Measurements from ENCODE around the gene TOM1.

TOM1 gene

DNA sequence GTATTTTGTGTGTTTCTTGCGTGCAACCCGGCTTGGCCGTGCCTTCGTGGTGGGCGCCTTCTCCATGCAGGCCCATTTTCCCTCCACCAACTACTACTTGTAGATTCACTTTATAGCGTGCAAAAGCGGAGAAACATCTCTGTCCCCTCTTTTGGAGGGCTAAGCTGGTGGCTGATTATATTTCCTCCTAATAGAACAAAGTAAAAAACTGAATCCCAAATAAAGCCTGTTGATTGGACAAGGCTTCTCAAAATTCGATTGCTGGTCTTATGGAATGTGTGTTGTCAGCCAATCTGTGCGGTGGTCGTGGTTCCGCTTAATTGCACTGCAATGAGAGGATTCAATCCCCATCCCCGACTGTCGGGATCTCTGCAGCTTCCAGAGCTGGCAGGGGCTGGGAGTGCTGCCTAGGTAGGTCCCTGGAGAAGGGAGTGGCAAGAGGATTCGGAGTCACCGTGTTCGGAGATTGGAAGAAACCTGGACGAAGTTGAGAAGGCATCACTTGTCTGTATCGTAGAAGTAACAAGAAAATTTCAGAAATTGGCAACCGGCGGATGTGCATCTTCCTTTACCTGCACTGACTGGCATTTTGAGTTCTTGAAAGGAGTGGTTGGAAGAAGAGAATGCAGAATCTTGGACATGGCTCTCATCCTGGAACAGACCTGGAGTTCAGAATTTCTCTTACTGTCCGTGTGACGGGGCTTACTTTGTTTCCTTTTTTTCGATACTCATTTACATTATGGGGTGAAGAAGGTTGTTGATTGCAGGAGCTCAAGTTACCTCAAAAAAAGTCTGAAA lies 41.3 kb upstream of the TOM1 start:
- Histone ChIP-seq H3K27me3 (ENCODE audit: insufficient read depth, low read depth, severe bottlenecking) (no peaks in the 10 kb centered on the region), H3K27ac (peak overlapping the region; percentile 98), H3K36me3 (peaks cover 11% of the 10 kb centered on the region), H3K9me3 (ENCODE audit: severe bottlenecking) (peaks cover 2% of the 10 kb centered on the region), H3K4me3 (ENCODE audit: low read depth, low read length) (peak overlapping the region; percentile 91)
- DNase-seq, result no peak
- TF ChIP-seq, protein P1, sequence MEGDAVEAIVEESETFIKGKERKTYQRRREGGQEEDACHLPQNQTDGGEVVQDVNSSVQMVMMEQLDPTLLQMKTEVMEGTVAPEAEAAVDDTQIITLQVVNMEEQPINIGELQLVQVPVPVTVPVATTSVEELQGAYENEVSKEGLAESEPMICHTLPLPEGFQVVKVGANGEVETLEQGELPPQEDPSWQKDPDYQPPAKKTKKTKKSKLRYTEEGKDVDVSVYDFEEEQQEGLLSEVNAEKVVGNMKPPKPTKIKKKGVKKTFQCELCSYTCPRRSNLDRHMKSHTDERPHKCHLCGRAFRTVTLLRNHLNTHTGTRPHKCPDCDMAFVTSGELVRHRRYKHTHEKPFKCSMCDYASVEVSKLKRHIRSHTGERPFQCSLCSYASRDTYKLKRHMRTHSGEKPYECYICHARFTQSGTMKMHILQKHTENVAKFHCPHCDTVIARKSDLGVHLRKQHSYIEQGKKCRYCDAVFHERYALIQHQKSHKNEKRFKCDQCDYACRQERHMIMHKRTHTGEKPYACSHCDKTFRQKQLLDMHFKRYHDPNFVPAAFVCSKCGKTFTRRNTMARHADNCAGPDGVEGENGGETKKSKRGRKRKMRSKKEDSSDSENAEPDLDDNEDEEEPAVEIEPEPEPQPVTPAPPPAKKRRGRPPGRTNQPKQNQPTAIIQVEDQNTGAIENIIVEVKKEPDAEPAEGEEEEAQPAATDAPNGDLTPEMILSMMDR (IDR thresholded peaks at IDR 0.05; ENCODE audit: low read depth, low read length), result no peak

DNA sequence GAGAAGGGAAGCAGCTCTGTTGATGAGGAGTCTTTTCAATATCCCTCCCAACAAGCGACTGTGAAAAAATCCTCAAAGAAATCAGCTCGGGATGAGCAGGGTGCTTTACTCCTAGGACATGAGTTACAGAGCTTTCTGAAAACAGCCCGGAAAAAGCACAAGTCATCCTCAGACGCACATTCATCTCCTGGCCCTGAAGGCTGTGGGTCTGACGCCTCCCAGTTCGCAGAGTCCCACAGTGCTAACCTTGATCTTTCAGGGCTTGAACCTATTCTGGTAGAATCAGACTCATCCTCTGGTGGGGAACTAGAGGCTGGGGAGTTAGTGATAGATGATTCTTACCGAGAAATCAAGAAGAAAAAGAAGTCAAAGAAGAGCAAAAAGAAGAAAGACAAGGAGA lies 34.7 kb upstream of the TOM1 start:
- no peak for DNase-seq
- Histone ChIP-seq H3K27ac (no peak overlapping the region), H3K9me3 (ENCODE audit: severe bottlenecking) (no peaks in the 10 kb centered on the region), H3K36me3 (peaks cover 70% of the 10 kb centered on the region), H3K4me3 (ENCODE audit: low read depth, low read length) (no peak overlapping the region), H3K27me3 (ENCODE audit: insufficient read depth, low read depth, severe bottlenecking) (no peaks in the 10 kb centered on the region)
- TF ChIP-seq, protein P1 (IDR thresholded peaks at IDR 0.05; ENCODE audit: low read depth, low read length), result no peak

GRCh38 chr22:35266277-35266676 lies 33.4 kb upstream of the TOM1 start:
- H3K36me3 ChIP-seq, result peaks cover 79% of the 10 kb centered on the region
- no peaks in the 10 kb centered on the region for H3K27me3 ChIP-seq (ENCODE audit: insufficient read depth, low read depth, severe bottlenecking)
- DNase-seq, result no peak
- H3K27ac ChIP-seq, result no peak overlapping the region
- TF ChIP-seq, protein P1 (IDR thresholded peaks at IDR 0.05; ENCODE audit: low read depth, low read length), result no peak
- H3K4me3 ChIP-seq (ENCODE audit: low read depth, low read length), result no peak overlapping the region
- no peaks in the 10 kb centered on the region for H3K9me3 ChIP-seq (ENCODE audit: severe bottlenecking)

DNA sequence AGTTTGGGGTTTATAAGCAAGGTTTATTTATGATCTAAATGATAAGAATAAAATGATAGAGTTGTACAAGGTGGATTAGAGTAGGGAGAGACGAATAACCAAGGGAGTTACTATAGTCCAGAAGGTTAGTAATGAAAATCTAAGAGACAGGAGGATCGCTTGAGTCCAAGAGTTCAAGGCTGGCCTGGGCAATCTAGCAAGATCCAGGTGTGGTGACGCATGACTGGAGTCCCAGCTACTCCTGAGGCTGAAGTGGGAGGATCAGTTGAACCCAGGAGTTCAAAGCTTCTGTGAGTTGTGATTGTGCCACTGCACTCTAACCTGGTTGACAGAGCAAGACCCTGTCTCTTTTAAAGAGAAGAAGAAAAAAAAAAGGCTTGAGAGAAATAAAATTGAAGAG lies 30.1 kb upstream of the TOM1 start:
- no peak overlapping the region for H3K27ac ChIP-seq
- TF ChIP-seq, protein P1 (IDR thresholded peaks at IDR 0.05; ENCODE audit: low read depth, low read length), result no peak
- H3K9me3 ChIP-seq (ENCODE audit: severe bottlenecking), result no peaks in the 10 kb centered on the region
- no peaks in the 10 kb centered on the region for H3K27me3 ChIP-seq (ENCODE audit: insufficient read depth, low read depth, severe bottlenecking)
- H3K36me3 ChIP-seq, result peaks cover 83% of the 10 kb centered on the region
- DNase-seq, result no peak
- H3K4me3 ChIP-seq (ENCODE audit: low read depth, low read length), result no peak overlapping the region

DNA sequence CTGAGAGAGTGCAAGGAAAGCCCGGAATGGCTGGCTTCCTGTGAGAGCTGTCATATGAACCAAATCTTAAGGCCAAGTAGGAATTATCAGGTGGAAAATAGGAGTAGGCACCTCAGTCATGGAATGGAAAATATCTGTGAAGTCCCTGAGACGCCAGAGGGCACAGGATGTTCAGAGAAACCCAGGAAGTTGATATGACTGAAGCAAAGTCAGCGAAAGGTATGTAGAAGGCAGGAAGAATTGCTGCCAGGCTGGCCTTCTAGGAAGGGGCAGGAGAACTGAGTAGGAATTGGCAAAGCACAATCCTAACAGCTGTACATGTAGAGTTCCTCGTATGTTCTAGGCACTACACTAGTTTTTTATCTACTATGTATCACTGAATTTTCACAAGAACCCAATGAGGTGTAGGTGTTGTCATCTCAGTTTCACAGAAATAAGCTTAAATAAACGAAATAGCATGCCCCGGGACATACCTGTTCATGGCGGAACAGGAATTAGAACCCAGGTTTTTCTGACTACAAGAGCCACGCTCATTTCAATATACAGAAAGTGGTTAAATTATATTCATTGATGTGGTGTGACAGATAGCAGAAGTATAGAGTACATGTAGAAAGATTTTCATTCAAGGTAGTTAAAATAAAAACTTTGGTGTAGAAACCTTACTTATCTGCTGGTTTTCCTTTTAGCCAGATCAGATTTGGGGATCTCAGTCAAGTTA lies 25.4 kb upstream of the TOM1 start:
- Histone ChIP-seq H3K27ac (no peak overlapping the region), H3K36me3 (peaks cover 61% of the 10 kb centered on the region)

More for the DNA sequence above, 25.4 kb upstream of the TOM1 start:
- DNase-seq, result no peak
- Histone ChIP-seq H3K27me3 (ENCODE audit: insufficient read depth, low read depth, severe bottlenecking) (no peaks in the 10 kb centered on the region), H3K4me3 (ENCODE audit: low read depth, low read length) (no peak overlapping the region), H3K9me3 (ENCODE audit: severe bottlenecking) (no peaks in the 10 kb centered on the region)
- TF ChIP-seq, protein P1 (IDR thresholded peaks at IDR 0.05; ENCODE audit: low read depth, low read length), result no peak
